Sciatic nerve (tissue), 2 donors: ENCODE results near the gene EXOSC9. TPM values are rescaled to one million over a fixed set of nuclear protein-coding genes. Genes with fewer than 3 reads are reported as not detected.

Source experiments
- ATAC-seq: fragments of 200-7000 bp; cut with Tn5 transposase; one replicate; pipeline ENCODE4 v1.9.1; 2020; ENCODE audit warnings: mild to moderate bottlenecking, moderate library complexity
- DNase-seq: peaks from one replicate; pipeline ENCODE4 v3.0.0-alpha.2; 2020; ENCODE audit warnings: low spot score
- intact Hi-C: fragments of 100-400 bp; cut with DNase I; formaldehyde crosslinking; loops from one replicate; pipeline ENCODE4 v1.14.2; 2022
- total RNA-seq: library from RNA; stranded (reverse); fragmentation: NEBNext Ultra II Directional; extraction: Animal tissue kit (Norgen Biotek cat#: 25700); gene quantifications from one replicate; pipeline ENCODE4 v1.2.1, GENCODE V29; 2021
- donor health status: DM: no; HTN: no; CAD: no.
- donor health status: DM: no; HTN: no; CAD: no.

Gene EXOSC9
- total RNA-seq, 1 donor from 2014 or later, result 24.1 TPM

- intact Hi-C loops, result no loop called here
- DNase-seq (no peak), ATAC-seq (no peak)
Observed at GRCh38 chr4:121819216-121819965, 18.3 kb downstream of the EXOSC9 start.

- no peak for ATAC-seq
- DNase-seq, result no peak
- intact Hi-C loops, result no loop called here
Observed at GRCh38 chr4:121822047-121822446, 20.9 kb downstream of the EXOSC9 start.

- intact Hi-C loops, result no loop called here
- ATAC-seq, result peak; percentile 4
- peak; percentile 63 for DNase-seq
Observed at GRCh38 chr4:121822796-121823504, 21.8 kb downstream of the EXOSC9 start.

- peak; percentile 100 for ATAC-seq
- intact Hi-C loops, result no loop called here
- peak; percentile 97 for DNase-seq
Observed at GRCh38 chr4:121823505-121824170, 22.5 kb downstream of the EXOSC9 start, which contains the start of gene CCNA2. TSS of gene CCNA2 (minus strand) at chr4:121823883. CDS start at chr4:121823628, 255 bp downstream.

GRCh38 chr4:121824171-121824527 is 23.0 kb downstream of the EXOSC9 start:
- peak; percentile 14 for ATAC-seq
- intact Hi-C loops, result no loop called here
- DNase-seq, result no peak

GRCh38 chr4:121824950-121825349 is 23.8 kb downstream of the EXOSC9 start:
- DNase-seq (no peak), ATAC-seq (no peak)
- intact Hi-C loops, result no loop called here

GRCh38 chr4:121827853-121828252 is 26.7 kb downstream of the EXOSC9 start:
- DNase-seq (no peak), ATAC-seq (no peak)
- intact Hi-C loops, result no loop called here

GRCh38 chr4:121829511-121829910 is 28.4 kb downstream of the EXOSC9 start:
- ATAC-seq (no peak), DNase-seq (no peak)
- intact Hi-C loops, result no loop called here

GRCh38 chr4:121838136-121838535 is 37.0 kb downstream of the EXOSC9 start:
- DNase-seq (no peak), ATAC-seq (no peak)
- intact Hi-C loops, result no loop called here

- DNase-seq, result no peak
- no peak for ATAC-seq
- intact Hi-C loops, result no loop called here
Observed at GRCh38 chr4:121842862-121843261, 41.7 kb downstream of the EXOSC9 start.

- ATAC-seq (no peak), DNase-seq (no peak)
- intact Hi-C loops, result no loop called here
Observed at GRCh38 chr4:121846662-121847061, 45.5 kb downstream of the EXOSC9 start.

GRCh38 chr4:121851354-121851753 is 50.2 kb downstream of the EXOSC9 start:
- intact Hi-C loops, result no loop called here
- no peak for DNase-seq
- no peak for ATAC-seq

GRCh38 chr4:121860121-121860520 is 59.0 kb downstream of the EXOSC9 start:
- DNase-seq, result no peak
- intact Hi-C loops, result no loop called here
- ATAC-seq, result no peak

- no peak for ATAC-seq
- no peak for DNase-seq
- intact Hi-C loops, result no loop called here
Observed at GRCh38 chr4:121861426-121861825, 60.3 kb downstream of the EXOSC9 start.

- ATAC-seq (no peak), DNase-seq (no peak)
- intact Hi-C loops, result no loop called here
Observed at GRCh38 chr4:121863799-121864198, 62.7 kb downstream of the EXOSC9 start.

Other genes starting within 250 kb of the EXOSC9 start
- gene ANXA5, start 104.3 kb upstream of the EXOSC9 start, total RNA-seq, result 280 TPM
- gene SMIM43, start 36.2 kb upstream of the EXOSC9 start, total RNA-seq, result 3.7 TPM
- 3.2 TPM for gene CCNA2, start 22.6 kb downstream of the EXOSC9 start, total RNA-seq
- 24.1 TPM for gene BBS7, start 69.2 kb downstream of the EXOSC9 start, total RNA-seq
- gene TRPC3, start 150.7 kb downstream of the EXOSC9 start, total RNA-seq, result 0.98 TPM